ENCODE results near the gene HDAC7. TPM values are rescaled to one million over a fixed set of nuclear protein-coding genes. Genes with fewer than 3 reads are reported as not detected.

Gene HDAC7
- total RNA-seq, 1 experiment from 2014 or later: 29.4 TPM

DNA sequence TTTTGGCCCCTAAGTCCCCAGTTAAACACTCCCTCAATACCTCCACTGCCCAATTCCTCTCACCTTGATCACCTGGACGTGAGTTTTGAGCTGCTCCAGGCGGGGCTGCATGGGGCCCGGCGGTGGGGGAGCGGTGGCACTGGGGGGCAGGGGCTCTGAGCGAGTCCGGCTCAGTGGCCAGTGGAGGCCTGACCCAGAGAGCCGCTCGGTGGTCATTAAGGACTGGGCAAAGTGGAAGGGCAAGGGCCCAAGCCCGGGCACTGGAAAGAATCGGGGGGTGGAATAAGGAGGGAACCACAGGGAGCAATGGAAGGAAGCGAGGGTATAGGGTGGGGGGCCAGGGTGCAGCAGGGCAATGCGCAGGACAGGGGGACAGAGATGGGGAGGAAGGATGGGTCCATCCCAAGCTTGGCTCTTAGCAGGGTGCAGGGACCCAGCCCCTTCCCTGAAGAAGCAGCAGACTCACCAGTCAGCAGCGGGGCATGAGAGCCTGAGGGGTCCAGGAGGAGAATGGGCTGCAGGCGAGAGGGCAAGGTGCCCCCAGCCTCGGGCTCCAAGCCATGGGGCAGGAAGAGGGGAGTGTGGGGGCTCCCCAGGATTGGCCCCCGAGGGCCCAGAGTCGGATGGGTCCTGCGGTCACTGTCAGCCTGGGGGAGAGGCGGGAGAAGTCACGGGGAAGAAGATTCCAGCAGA, 24.4 kb downstream of the HDAC7 start:
- no peak for DNase-seq (ENCODE audit: low spot score)

- no peak for DNase-seq (ENCODE audit: low spot score)
Measured at GRCh38 chr12:47794679-47795078, 25.0 kb downstream of the HDAC7 start.

- DNase-seq (ENCODE audit: low spot score): no peak
Measured at GRCh38 chr12:47793015-47793681, 26.6 kb downstream of the HDAC7 start.

GRCh38 chr12:47791874-47792273, 27.8 kb downstream of the HDAC7 start:
- DNase-seq (ENCODE audit: low spot score): no peak

- no peak for DNase-seq (ENCODE audit: low spot score)
Measured at GRCh38 chr12:47791351-47791746, 28.4 kb downstream of the HDAC7 start.

DNA sequence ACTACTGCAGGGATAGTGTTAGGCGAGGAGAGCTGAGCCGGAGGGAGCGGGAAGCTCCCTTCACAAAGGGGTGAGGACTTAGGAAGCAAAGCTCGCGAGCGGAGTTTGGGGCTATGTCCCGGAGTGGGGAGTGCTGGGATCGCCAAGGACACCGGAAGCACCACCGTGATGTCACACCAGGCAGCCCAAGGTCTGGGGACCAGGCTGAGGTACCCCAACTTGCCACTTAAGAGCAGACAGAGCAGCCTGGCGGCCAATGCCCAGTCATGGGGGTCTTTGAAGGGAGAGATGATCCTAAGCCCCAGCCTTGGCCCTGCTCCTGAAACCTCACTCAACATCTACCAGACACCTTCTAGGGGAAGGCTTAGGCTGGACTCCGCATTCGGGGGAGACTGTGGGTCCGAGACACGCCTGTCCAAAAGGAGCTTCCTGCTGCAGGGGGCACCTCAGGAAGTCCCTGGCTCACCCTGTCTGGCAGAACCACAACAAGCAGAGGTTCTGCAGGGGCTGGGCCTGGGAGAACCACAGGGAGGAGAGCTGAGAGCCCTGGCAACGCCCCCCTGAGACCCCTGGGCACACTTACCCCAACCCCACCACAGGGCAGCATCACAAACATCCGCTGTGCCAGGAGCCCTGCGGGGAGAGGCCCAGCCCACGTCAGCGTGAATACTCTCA, 28.9 kb downstream of the HDAC7 start:
- no peak for DNase-seq (ENCODE audit: low spot score)

GRCh38 chr12:47789712-47790489, 29.8 kb downstream of the HDAC7 start:
- no peak for DNase-seq (ENCODE audit: low spot score)

DNA sequence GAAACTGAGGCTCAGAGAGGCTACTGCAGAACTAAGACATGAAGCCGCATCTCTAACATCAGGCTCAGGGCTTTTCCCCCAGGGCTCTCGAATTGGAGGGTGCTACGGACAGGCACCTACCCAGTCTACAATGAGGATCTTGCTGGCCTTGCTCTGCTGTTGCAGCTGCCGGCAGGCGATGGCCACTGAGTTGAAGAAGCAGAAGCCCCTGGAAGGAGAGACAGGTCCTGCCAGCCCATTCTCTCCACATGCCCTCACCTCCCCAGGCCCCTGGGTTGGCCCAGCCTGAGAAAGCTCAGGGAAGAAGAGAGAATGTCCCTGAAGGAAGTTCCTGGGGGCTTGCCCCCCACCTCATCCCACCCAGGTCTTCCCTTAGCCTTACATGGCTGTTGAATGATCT, 30.6 kb downstream of the HDAC7 start:
- no peak for DNase-seq (ENCODE audit: low spot score)

DNA sequence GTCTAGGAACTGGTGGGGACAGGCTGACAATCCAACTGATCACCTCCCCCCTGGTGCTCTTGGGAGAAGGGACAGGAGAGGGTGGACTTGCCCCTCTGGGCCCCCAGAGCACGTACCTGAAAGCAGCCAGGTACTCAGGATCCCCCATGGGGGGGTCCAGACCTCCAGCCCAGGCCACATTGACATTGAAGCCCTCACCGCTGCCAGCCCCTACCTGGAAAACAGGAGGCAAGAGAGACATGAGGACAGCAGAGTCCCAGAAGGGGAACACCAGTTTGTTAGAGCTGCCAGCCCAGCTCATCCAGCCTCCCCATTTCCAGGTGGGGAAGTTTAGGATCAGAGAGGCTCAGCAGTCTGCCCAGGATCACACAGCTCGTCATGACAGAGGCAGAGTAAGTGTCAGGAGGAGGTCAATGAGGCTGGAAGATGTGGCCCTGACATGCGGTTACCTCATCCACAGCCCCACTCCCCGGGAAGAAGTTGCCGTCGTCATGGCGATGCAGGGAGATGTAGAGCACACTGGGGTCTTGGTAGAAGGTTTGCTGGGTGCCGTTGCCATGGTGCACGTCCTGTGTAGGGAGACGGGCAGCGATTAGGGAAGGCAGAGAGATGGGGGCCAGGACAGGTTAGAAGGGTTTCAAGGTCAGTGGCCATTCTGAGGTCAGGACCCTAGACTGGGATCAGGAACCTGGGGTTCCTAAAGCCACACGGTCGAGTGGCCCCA, 31.9 kb downstream of the HDAC7 start:
- no peak for DNase-seq (ENCODE audit: low spot score)

- no peak for DNase-seq (ENCODE audit: low spot score)
Measured at GRCh38 chr12:47786662-47787280, 32.9 kb downstream of the HDAC7 start.

DNA sequence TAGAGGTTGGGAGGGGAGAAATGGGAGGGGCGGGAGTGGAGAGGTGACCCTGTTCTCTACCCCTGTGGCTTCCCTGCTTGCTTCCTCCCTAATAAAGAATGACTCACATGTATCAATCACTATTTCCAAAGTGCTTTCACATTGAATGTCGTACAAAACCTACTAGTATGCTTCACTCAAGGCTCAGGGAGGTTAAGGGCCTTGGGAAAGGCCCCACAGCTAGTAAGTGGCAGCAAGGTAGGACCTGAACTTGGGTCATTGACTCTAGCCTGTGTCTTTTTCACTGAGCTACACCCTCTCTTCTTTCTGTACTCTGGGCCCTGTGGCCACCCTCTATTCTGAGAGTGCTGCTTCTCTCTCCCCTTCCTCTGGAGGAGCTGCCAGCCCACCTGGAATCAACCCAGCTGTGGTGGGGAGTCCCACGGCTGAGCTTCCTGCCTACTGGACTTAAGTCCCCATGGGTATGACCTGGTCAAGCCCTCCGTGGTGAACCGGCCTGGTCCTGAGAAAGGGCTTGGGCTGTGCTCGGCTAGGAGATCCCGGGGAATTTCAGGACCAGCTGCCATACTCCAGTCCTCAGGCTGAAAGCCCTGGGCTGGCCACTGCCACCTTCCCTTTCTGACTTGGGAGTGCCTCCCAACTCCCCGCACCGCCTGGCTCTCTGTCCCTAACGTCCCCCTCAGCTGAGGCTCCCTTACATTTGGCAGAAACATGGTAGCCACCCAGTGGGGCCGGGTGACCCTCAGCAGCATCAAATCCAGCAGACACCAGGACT, 33.6 kb downstream of the HDAC7 start:
- no peak for DNase-seq (ENCODE audit: low spot score)

DNA sequence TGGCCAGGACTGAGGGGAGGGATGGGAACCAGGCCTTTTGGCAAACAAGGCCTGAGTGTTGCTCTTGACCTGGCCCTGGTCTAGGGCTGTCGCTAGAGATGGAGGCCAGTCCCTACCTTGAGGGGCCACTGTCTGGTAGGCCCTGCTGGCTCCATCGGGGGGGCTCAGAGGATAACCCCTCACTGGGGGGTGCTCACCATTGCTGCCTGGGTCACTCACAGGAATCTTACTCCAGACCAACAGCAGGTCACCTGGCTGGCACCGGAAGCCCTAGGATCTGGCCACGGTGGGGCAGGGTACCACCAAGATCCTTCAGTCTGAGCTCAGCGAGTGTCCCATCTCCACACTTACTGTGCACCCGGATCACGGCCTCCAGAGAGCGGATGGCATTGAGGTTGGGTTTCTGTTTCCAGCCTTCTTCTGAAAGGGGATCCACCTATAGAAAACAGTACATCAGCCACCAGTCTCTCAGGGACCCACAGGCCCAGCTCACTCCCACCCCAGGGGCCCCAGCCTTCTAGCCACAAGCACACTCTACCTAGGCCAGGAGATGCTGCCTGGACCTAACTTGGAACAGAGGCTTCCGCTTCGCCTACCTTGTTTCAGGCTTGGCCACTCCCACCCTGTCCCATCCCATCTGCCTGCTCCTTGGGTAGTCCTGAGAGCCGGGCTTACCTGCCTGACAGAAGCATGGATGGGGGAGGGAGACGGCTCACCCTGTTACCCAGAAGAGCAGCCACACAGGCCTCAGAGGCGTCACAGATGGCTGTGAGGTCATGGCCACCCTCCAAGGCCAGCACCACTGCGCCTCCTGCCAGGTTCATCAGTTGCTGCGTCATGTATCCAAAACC, 34.4 kb downstream of the HDAC7 start:
- DNase-seq (ENCODE audit: low spot score): no peak

- no peak for DNase-seq (ENCODE audit: low spot score)
Measured at GRCh38 chr12:47783821-47784819, 35.6 kb downstream of the HDAC7 start.

DNA sequence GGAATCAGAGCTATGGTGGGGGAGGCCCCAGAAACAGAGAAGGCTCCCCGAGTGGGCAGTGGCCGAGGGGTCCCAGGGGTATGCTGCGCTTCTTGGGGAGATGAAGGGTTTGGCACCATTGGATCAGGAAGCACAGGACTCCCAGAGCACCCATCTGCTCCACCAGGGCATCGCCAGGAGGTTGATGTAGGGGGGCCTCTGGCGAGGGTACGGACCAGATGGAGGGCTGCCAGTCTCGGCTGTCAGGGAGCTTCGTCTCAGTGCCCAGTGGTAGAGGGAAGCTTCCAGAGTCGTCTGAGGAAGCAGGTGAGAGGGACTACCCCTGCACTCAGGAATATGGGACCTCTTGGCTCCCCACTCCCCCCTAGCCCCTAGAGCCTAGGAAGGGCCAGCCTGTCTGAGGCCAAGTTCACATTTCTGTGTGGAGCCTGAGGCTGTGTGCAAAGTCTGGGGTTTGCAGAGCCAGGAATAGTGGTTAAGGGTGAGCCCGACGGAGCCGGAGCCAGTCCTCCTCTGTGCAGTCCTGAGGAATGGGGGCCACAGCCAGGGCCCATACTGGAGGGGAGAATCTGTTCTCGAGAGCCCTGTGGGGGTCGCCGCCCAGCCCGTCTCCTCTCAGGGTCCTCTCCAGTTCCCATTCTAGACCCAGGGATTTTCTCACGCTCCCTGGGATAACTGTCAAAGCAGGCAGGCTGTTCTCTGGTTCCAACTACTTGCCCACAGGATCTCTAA, 36.5 kb downstream of the HDAC7 start:
- no peak for DNase-seq (ENCODE audit: low spot score)

DNA sequence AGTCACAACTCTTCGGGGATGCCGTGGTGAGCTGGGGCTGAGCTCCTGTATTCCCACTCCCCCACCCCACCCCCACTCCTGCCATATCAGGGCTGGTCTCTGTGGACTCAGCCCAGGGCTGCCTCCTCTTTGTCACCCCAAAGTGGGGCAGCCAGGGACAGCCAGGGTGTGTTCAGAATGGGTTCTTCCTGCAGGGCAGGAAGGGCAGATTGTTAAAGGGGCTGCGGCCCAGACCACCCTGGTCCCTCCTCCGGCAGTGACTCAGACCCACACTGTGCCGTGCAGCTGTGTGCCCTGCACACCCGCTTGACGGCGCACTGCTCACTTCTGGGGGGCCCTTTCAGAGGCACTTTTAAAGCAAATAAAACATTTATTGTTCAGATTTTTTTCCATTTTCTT, 37.3 kb downstream of the HDAC7 start:
- no peak for DNase-seq (ENCODE audit: low spot score)

DNA sequence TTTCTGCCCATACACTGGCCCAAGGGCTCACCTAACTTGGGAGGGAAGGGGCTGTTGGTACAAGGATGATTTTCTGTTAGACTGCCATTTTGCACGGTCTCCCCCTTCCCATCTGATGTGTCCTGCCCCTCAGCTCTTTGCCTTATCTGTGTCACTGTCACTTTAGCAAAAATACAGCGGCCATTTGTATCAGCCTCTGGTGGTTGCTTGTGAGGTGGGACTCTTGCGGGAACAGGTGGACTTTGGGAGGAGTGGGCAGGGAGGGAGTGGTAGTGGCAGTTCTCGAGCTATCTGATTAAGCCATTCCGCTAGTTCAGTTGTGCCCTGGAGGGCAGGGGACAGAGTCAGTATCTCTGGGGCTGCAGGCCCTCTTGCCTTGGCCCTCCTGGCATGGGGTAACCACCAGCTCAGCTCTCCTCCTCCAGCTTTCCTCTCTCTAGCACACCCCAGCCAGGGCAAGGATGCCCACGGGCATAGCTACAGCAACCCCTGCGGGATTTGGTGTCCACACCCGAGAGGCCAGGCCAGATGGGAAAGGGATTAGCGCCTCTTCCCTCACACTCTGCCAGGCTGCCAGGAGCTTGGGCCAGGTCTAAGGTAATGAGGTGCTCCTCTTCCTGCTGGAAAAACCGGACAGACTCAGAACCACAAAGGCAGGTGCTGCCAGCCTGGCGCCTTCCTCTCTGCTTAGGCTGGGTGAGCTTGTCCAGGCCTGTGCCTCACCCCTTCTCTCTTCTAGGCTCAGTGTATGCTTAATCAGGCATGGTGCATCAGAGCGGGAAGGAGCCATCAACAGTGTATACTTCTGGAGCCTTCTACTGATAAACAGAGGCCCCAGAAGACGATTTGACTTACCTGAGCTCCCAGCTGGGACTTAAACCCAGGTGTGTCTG, 38.0 kb downstream of the HDAC7 start:
- DNase-seq (ENCODE audit: low spot score): no peak
